HCT116 (cell line): ENCODE data around the gene ADGRV1. TPM values are rescaled to one million over a fixed set of nuclear protein-coding genes. Genes with fewer than 3 reads are reported as not detected.

Source experiments
- ATAC-seq: fragments of 200-7000 bp; cut with Tn5 transposase; 2 replicates; pipeline ENCODE4 v1.9.1; 2020; ENCODE audit warnings: mild to moderate bottlenecking, moderate library complexity
- BruUV-seq: library from RNA; stranded (reverse); fragments of 400-500 nt; replicated peaks from 2 replicates; lab custom pipeline; 2021; lab: Mats Ljungman, UMichigan
- CTCF ChIA-PET: fragments of 300-600 bp; sonication (Branson Sonifier 250); formaldehyde crosslinking; loops from one replicate; lab custom pipeline; 2021; ENCODE audit warnings: antibody characterized with exemption; lab: Charles Lee
- POLR2A ChIA-PET: fragments of 300-600, 350-600 bp; sonication (Branson Sonifier 250); formaldehyde crosslinking; loops from one replicate; lab custom pipeline; 2021; ENCODE audit warnings: antibody characterized with exemption; lab: Charles Lee
- RAD21 ChIA-PET, 2 experiments: fragments of 300-600 bp; sonication (Branson Sonifier 250); formaldehyde crosslinking; loops; one replicate each; lab custom pipeline; 2023; ENCODE audit warnings: low total read pairs in 2 of 2; ENCODE audit not compliant: uncharacterized antibody in 2 of 2, unreplicated experiment in 2 of 2, low non-redundant PET in 1 of 2; lab: Charles Lee
- DNase-seq: peaks from one replicate; pipeline ENCODE4 v3.0.0-alpha.2; 2010; ENCODE audit warnings: low read depth, low spot score
- H2AFZ ChIP-seq: fragments of 200-600 bp; shearing (Covaris generic), sonication (generic); 2 replicates; pipeline ENCODE4 v1.6.1; 2017; ENCODE audit warnings: low read depth, mixed run types, mixed read lengths, antibody characterized with exemption, low read length; ENCODE audit not compliant: poor library complexity, severe bottlenecking
- H3K27ac ChIP-seq: 2 replicates; pipeline ENCODE4 v1.5.1; 2012; ENCODE audit warnings: low read depth, low read length
- H3K27me3 ChIP-seq: fragments of 200-600 bp; sonication (generic); 2 replicates; pipeline ENCODE4 v1.6.1; 2016; ENCODE audit warnings: mixed run types, low read length, mixed read lengths; ENCODE audit not compliant: insufficient read depth
- H3K36me3 ChIP-seq, 2 experiments: fragments of 200-500 bp in 1 of 2; fragments of 200-600 bp in 1 of 2; sonication (Bioruptor generic) in 1 of 2; sonication (generic) in 1 of 2; 2 replicates each; pipeline versions ENCODE4 v1.5.1 to v1.6.1; 2014 to 2016; ENCODE audit warnings: low read length in 2 of 2, inconsistent platforms in 1 of 2, mixed read lengths in 1 of 2, mixed run types in 1 of 2; ENCODE audit not compliant: insufficient read depth in 2 of 2, control insufficient read depth in 1 of 2
- H3K4me1 ChIP-seq, 2 experiments: fragments of 200-600 bp in 1 of 2; sonication (generic) in 1 of 2; 2 replicates each; pipeline versions ENCODE4 v1.5.1 to v1.6.1; 2012 to 2017; ENCODE audit warnings: low read length in 2 of 2, inconsistent platforms in 1 of 2, mild to moderate bottlenecking in 1 of 2, mixed read lengths in 1 of 2, mixed run types in 1 of 2, moderate library complexity in 1 of 2; ENCODE audit not compliant: insufficient read depth in 2 of 2, control insufficient read depth in 1 of 2
- H3K4me2 ChIP-seq: fragments of 200-600 bp; sonication (generic); 2 replicates; pipeline ENCODE4 v1.6.1; 2017; ENCODE audit warnings: mixed run types, low read length, mixed read lengths
- H3K4me3 ChIP-seq, 2 experiments: fragments of 200-600 bp in 1 of 2; sonication (generic) in 1 of 2; replicated peaks in 1 of 2; 2 replicates each; pipeline ENCODE4 v1.5.1; 2011 to 2016; ENCODE audit warnings: low read length in 2 of 2, control low read depth in 1 of 2, low read depth in 1 of 2, mild to moderate bottlenecking in 1 of 2, mixed read lengths in 1 of 2, mixed run types in 1 of 2
- H3K79me2 ChIP-seq: fragments of 200-600 bp; sonication (generic); 2 replicates; pipeline ENCODE4 v1.6.1; 2017; ENCODE audit warnings: mild to moderate bottlenecking, mixed run types, low read length, moderate library complexity, mixed read lengths; ENCODE audit not compliant: insufficient read depth
- H3K9ac ChIP-seq: fragments of 200-600 bp; sonication (generic); 2 replicates; pipeline ENCODE4 v1.6.1; 2016; ENCODE audit warnings: low read length, mixed read lengths
- H3K9me2 ChIP-seq: fragments of 200-600 bp; sonication (generic), shearing (Covaris generic); 2 replicates; pipeline ENCODE4 v1.6.1; 2017; ENCODE audit warnings: mixed run types, mild to moderate bottlenecking, moderate library complexity; ENCODE audit not compliant: insufficient read depth
- H3K9me3 ChIP-seq, 2 experiments: fragments of 200-500 bp in 1 of 2; fragments of 200-600 bp in 1 of 2; sonication (Bioruptor generic) in 1 of 2; sonication (generic) in 1 of 2; 2 replicates each; pipeline ENCODE4 v1.6.1; 2014 to 2017; ENCODE audit warnings: low read length in 2 of 2, mixed read lengths in 2 of 2, inconsistent platforms in 1 of 2, low read depth in 1 of 2, mild to moderate bottlenecking in 1 of 2, mixed run types in 1 of 2, moderate library complexity in 1 of 2; ENCODE audit not compliant: control insufficient read depth in 1 of 2, insufficient read depth in 1 of 2
- H4K20me1 ChIP-seq: fragments of 200-600 bp; sonication (generic), shearing (Covaris generic); 2 replicates; pipeline ENCODE4 v1.6.1; 2017; ENCODE audit warnings: mixed run types, mild to moderate bottlenecking, moderate library complexity; ENCODE audit not compliant: insufficient read depth
- CBX3 ChIP-seq: IDR thresholded peaks from 2 replicates; pipeline ENCODE4 v1.6.1; 2012; ENCODE audit warnings: low read depth
- CTCF ChIP-seq, 3 experiments: fragments of 200-600 bp in 1 of 3; sonication (generic) in 1 of 3; IDR thresholded peaks in 2 of 3; conservative IDR thresholded peaks in 1 of 3; 2 replicates each; pipeline ENCODE4 v1.5.1; 2012 to 2017; ENCODE audit warnings: low read depth in 2 of 3, low read length in 2 of 3, antibody characterized with exemption in 1 of 3, borderline replicate concordance in 1 of 3, control low read depth in 1 of 3, mild to moderate bottlenecking in 1 of 3, mixed read lengths in 1 of 3, mixed run types in 1 of 3, moderate library complexity in 1 of 3; ENCODE audit not compliant: insufficient read depth in 1 of 3
- EGR1 ChIP-seq: IDR thresholded peaks from 2 replicates; pipeline ENCODE4 v1.6.1; 2012; ENCODE audit warnings: low read depth
- ELF1 ChIP-seq: IDR thresholded peaks from 2 replicates; pipeline ENCODE4 v1.6.1; 2012; ENCODE audit warnings: low read depth, borderline replicate concordance
- EZH2phosphoT487 ChIP-seq: fragments of 200-600 bp; IDR thresholded peaks from 2 replicates; pipeline ENCODE4 v1.6.1; 2018; ENCODE audit warnings: antibody characterized with exemption, borderline replicate concordance
- FOSL1 ChIP-seq: IDR thresholded peaks from 2 replicates; pipeline ENCODE4 v1.6.1; 2012; ENCODE audit warnings: low read depth
- JUND ChIP-seq: IDR thresholded peaks from 2 replicates; pipeline ENCODE4 v1.6.1; 2012
- POLR2AphosphoS5 ChIP-seq: IDR thresholded peaks from 2 replicates; pipeline ENCODE4 v1.6.1; 2011; ENCODE audit warnings: mild to moderate bottlenecking, low read depth, low read length, moderate library complexity
- RAD21 ChIP-seq: IDR thresholded peaks from 2 replicates; pipeline ENCODE4 v1.6.1; 2012; ENCODE audit warnings: low read depth, mild to moderate bottlenecking
- REST ChIP-seq: IDR thresholded peaks from 2 replicates; pipeline ENCODE4 v1.6.1; 2012; ENCODE audit warnings: low read depth
- SP1 ChIP-seq: IDR thresholded peaks from 2 replicates; pipeline ENCODE4 v1.6.1; 2012; ENCODE audit warnings: low read depth
- YY1 ChIP-seq: IDR thresholded peaks from 2 replicates; pipeline ENCODE4 v1.6.1; 2011; ENCODE audit warnings: low read length, low read depth, moderate library complexity, mild to moderate bottlenecking; ENCODE audit not compliant: insufficient replicate concordance; ENCODE audit errors: extremely low read depth
- ZFX ChIP-seq: fragments of 450-650 bp; IDR thresholded peaks from 2 replicates; pipeline ENCODE4 v1.6.1; 2017
- ZNF274 ChIP-seq: fragments of 200-500 bp; sonication (Bioruptor generic); IDR thresholded peaks from 2 replicates; pipeline ENCODE4 v1.6.1; 2014; ENCODE audit warnings: mild to moderate bottlenecking, low read depth, low read length, inconsistent platforms
- intact Hi-C: fragments of 100-400 bp; cut with micrococcal nuclease; formaldehyde crosslinking; loops from 2 replicates; pipeline ENCODE4 v1.10.0; 2022
- total RNA-seq: library from RNA; stranded (reverse); gene quantifications from one replicate; pipeline ENCODE4 v1.2.1, GENCODE V29; 2021; ENCODE audit not compliant: unreplicated experiment

Gene ADGRV1
- total RNA-seq, 1 experiment from 2014 or later: 6.0 TPM

- Histone ChIP-seq H3K27me3 (no peaks in the 10 kb centered on the region), H3K4me1 (no peaks in the 10 kb centered on the region), H2AFZ (no peak overlapping the region), H3K9ac (no peak overlapping the region), H3K4me2 (no peak overlapping the region), H3K9me3 (no peaks in the 10 kb centered on the region)
- DNase-seq: no peak
- TF ChIP-seq ZFX: no peak
- TF ChIP-seq REST: no peak
- TF ChIP-seq CBX3: no peak
- TF ChIP-seq ELF1: no peak
- TF ChIP-seq RAD21: no peak
- TF ChIP-seq ZNF274: no peak
- TF ChIP-seq SP1: no peak
- TF ChIP-seq POLR2AphosphoS5: no peak
- no peak for TF ChIP-seq EZH2phosphoT487
- no peak for TF ChIP-seq YY1
- no peak for TF ChIP-seq EGR1
- no peak for TF ChIP-seq JUND
- no peak for TF ChIP-seq CTCF (IDR thresholded peaks at IDR 0.05 in 2 of 3, conservative IDR thresholded peaks at IDR 0.05 in 1 of 3; ENCODE audit: borderline replicate concordance in 1 of 3, insufficient read depth in 1 of 3, low read depth in 2 of 3, low read length in 2 of 3)
- TF ChIP-seq FOSL1: no peak
- TF ChIP-seq, all 23 proteins: peak for 0
- H3K4me3 ChIP-seq: no peak overlapping the region
- no TSS peak for BruUV-seq
- no peak overlapping the region for H3K27ac ChIP-seq
- ChIA-PET CTCF (interaction anchor here (1.0 to 1.2 kb wide), 3 partner anchors 24 to 341 kb away, joined by 3 read pairs; no protein-coding TSS in a partner anchor), POLR2A (no interaction called here), RAD21 (no interaction called here)
- ATAC-seq: no peak
- H3K36me3 ChIP-seq: no peaks in the 10 kb centered on the region
- intact Hi-C loops: no loop called here
- H3K9me2 ChIP-seq: no peaks in the 10 kb centered on the region
- no peaks in the 10 kb centered on the region for H4K20me1 ChIP-seq
- no peaks in the 10 kb centered on the region for H3K79me2 ChIP-seq
Measured at GRCh38 chr5:91207248-91207647, 648.7 kb downstream of the ADGRV1 start.
